SK-N-SH treated with all-trans-retinoic acid at 6 μM for 48 hours (cell line): ENCODE measurements around the gene BCL6B.

Experiments used
- CSDC2 ChIP-seq: fragments of 250-450 bp; sonication (Bioruptor Pico); IDR thresholded peaks from 2 replicates; pipeline ENCODE4 v1.5.0; 2020; ENCODE audit warnings: mild to moderate bottlenecking, moderate library complexity
- ESRRG ChIP-seq: fragments of 250-450 bp; sonication (Bioruptor Pico); IDR thresholded peaks from 2 replicates; pipeline ENCODE4 v1.6.1; 2021; ENCODE audit warnings: mild to moderate bottlenecking
- ISL1 ChIP-seq: fragments of 250-450 bp; sonication (Bioruptor Pico); IDR thresholded peaks from 2 replicates; pipeline ENCODE4 v2.1.2; 2022; ENCODE audit warnings: mild to moderate bottlenecking, moderate library complexity
- PPARA ChIP-seq: fragments of 250-450 bp; sonication (Bioruptor Pico); IDR thresholded peaks from 2 replicates; pipeline ENCODE4 v1.5.0; 2020; ENCODE audit warnings: mild to moderate bottlenecking, borderline replicate concordance
- RARB ChIP-seq: fragments of 250-450 bp; sonication (Bioruptor Pico); IDR thresholded peaks from 2 replicates; pipeline ENCODE4 v1.8.0; 2021; ENCODE audit warnings: mild to moderate bottlenecking, moderate library complexity
- TOX ChIP-seq: fragments of 250-450 bp; sonication (Bioruptor Pico); IDR thresholded peaks from 2 replicates; pipeline ENCODE4 v1.8.0; 2021; ENCODE audit warnings: mild to moderate bottlenecking, moderate library complexity, borderline replicate concordance
- TF ChIP-seq, protein P1 (sequence below): fragments of 250-450 bp; sonication (Bioruptor Pico); IDR thresholded peaks from 2 replicates; pipeline ENCODE4 v1.5.1; 2021; ENCODE audit warnings: mild to moderate bottlenecking, moderate library complexity
- TF ChIP-seq, protein P2 (sequence below): fragments of 250-450 bp; sonication (Bioruptor Pico); IDR thresholded peaks from 2 replicates; pipeline ENCODE4 v1.8.0; 2020; ENCODE audit warnings: mild to moderate bottlenecking, moderate library complexity, borderline replicate concordance

DNA sequence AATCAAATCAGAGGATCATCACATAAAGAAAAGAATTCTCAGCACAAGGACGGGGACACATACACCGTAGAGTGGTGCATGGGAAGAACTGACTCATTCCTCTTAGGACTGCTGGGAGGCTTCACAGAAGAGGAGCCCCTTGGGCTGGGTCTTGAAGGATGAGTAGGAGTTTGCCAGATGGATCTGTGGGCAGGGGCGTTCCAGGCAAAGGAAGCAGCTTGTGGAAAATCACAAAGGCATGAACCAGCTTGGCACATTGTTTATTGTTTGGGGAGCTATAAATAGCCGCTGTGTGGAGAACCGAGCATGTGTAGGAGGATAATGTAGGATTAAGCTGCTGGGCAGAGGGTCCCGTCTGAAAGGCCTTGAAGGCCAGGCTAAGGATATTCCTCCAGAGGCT, 26.1 kb downstream of the BCL6B start:
- TF ChIP-seq PPARA (CRISPR knock-in tag) (no peak), RARB (CRISPR knock-in tag) (no peak), TOX (CRISPR knock-in tag) (no peak), ESRRG (CRISPR knock-in tag) (no peak), ISL1 (CRISPR knock-in tag) (no peak), CSDC2 (no peak)
- TF ChIP-seq, protein P1, sequence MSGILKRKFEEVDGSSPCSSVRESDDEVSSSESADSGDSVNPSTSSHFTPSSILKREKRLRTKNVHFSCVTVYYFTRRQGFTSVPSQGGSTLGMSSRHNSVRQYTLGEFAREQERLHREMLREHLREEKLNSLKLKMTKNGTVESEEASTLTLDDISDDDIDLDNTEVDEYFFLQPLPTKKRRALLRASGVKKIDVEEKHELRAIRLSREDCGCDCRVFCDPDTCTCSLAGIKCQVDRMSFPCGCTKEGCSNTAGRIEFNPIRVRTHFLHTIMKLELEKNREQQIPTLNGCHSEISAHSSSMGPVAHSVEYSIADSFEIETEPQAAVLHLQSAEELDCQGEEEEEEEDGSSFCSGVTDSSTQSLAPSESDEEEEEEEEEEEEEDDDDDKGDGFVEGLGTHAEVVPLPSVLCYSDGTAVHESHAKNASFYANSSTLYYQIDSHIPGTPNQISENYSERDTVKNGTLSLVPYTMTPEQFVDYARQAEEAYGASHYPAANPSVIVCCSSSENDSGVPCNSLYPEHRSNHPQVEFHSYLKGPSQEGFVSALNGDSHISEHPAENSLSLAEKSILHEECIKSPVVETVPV (CRISPR knock-in tag) = no peak
- TF ChIP-seq, protein P2, sequence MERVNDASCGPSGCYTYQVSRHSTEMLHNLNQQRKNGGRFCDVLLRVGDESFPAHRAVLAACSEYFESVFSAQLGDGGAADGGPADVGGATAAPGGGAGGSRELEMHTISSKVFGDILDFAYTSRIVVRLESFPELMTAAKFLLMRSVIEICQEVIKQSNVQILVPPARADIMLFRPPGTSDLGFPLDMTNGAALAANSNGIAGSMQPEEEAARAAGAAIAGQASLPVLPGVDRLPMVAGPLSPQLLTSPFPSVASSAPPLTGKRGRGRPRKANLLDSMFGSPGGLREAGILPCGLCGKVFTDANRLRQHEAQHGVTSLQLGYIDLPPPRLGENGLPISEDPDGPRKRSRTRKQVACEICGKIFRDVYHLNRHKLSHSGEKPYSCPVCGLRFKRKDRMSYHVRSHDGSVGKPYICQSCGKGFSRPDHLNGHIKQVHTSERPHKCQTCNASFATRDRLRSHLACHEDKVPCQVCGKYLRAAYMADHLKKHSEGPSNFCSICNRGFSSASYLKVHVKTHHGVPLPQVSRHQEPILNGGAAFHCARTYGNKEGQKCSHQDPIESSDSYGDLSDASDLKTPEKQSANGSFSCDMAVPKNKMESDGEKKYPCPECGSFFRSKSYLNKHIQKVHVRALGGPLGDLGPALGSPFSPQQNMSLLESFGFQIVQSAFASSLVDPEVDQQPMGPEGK = no peak
